CD4-positive, alpha-beta T cell (primary cell): ENCODE results near the gene AKNAD1. TPM values are rescaled to one million over a fixed set of nuclear protein-coding genes. Genes with fewer than 3 reads are reported as not detected.
"Not testable (repeated sequence)": the region's sequence is repeated elsewhere in the genome, so short reads cannot be mapped to it uniquely, and the experiment has no call there.

Source experiments
- ATAC-seq: fragments of 200-7000 bp; cut with Tn5 transposase; one replicate; pipeline ENCODE4 v1.10.0; 2022; ENCODE audit warnings: mild to moderate bottlenecking; ENCODE audit not compliant: poor library complexity
- CTCF ChIA-PET: fragments of 350-600 bp; sonication (Branson Sonifier 250); formaldehyde crosslinking; loops from one replicate; lab custom pipeline; 2021; ENCODE audit warnings: antibody characterized with exemption, inconsistent platforms; lab: Charles Lee
- POLR2A ChIA-PET: fragments of 350-600 bp; sonication (Branson Sonifier 250); formaldehyde crosslinking; loops from one replicate; lab custom pipeline; 2021; ENCODE audit warnings: antibody characterized with exemption, inconsistent platforms; lab: Charles Lee
- DNase-seq, 14 experiments: peaks; one replicate each; pipeline ENCODE4 v3.0.0-alpha.2; 2013 to 2020; ENCODE audit warnings: mixed read lengths in 2 of 14
- H3K27ac ChIP-seq, 2 donors: one replicate each; pipeline versions ENCODE4 v1.5.1 to v1.7.0; 2013; ENCODE audit warnings: low read length in 2 of 2, low read depth in 1 of 2, mild to moderate bottlenecking in 1 of 2
- H3K27me3 ChIP-seq, 2 experiments: 1 replicate in 1 of 2; 2 replicates in 1 of 2; pipeline versions ENCODE4 v1.6.1 to v1.7.0; 2013; ENCODE audit warnings: low read length in 2 of 2, control low read depth in 1 of 2, mild to moderate bottlenecking in 1 of 2, moderate library complexity in 1 of 2; ENCODE audit not compliant: insufficient read depth in 2 of 2, control insufficient read depth in 1 of 2
- H3K36me3 ChIP-seq: one replicate; pipeline ENCODE4 v1.6.1; 2013; ENCODE audit warnings: low read length, control low read depth; ENCODE audit not compliant: insufficient read depth
- H3K4me1 ChIP-seq: one replicate; pipeline ENCODE4 v1.6.1; 2013; ENCODE audit warnings: low read length, control low read depth; ENCODE audit not compliant: insufficient read depth
- H3K4me3 ChIP-seq: one replicate; pipeline ENCODE4 v1.5.1; 2013; ENCODE audit warnings: mild to moderate bottlenecking, low read length, moderate library complexity
- H3K9me3 ChIP-seq, 2 experiments: 1 replicate in 1 of 2; 2 replicates in 1 of 2; pipeline versions ENCODE4 v1.6.1 to v1.7.0; 2013; ENCODE audit warnings: low read length in 2 of 2, mild to moderate bottlenecking in 2 of 2, control low read depth in 1 of 2, moderate library complexity in 1 of 2; ENCODE audit not compliant: control insufficient read depth in 1 of 2, insufficient read depth in 1 of 2
- H3K27ac Mint-ChIP-seq: one replicate; pipeline ENCODE4 v1.8.0; 2020; ENCODE audit warnings: mixed read lengths
- H3K27me3 Mint-ChIP-seq: one replicate; pipeline ENCODE4 v1.8.0; 2021; ENCODE audit warnings: mixed read lengths
- H3K36me3 Mint-ChIP-seq: one replicate; pipeline ENCODE4 v1.8.0; 2021; ENCODE audit warnings: low read depth, mixed read lengths
- H3K4me1 Mint-ChIP-seq: one replicate; pipeline ENCODE4 v1.8.0; 2021; ENCODE audit warnings: low read depth, mixed read lengths
- H3K4me3 Mint-ChIP-seq: one replicate; pipeline ENCODE4 v1.8.0; 2020; ENCODE audit warnings: mild to moderate bottlenecking, mixed read lengths
- H3K9me3 Mint-ChIP-seq: one replicate; pipeline ENCODE4 v1.8.0; 2020; ENCODE audit warnings: mixed read lengths
- intact Hi-C, 2 experiments: fragments of 100-400 bp; cut with DNase I in 1 of 2; cut with micrococcal nuclease in 1 of 2; formaldehyde crosslinking; loops; one replicate each; pipeline versions ENCODE4 v1.15.1 to v1.9.0; 2023 to 2025; cut with DNase I, micrococcal nuclease
- total RNA-seq, 174 experiments: library from RNA in 2 of 174; stranded (reverse) in 2 of 174; gene quantifications; one replicate each; pipeline ENCODE4 v1.2.3 and lab custom pipeline; 2021 to 2026
- TF ChIP-seq, protein P1 (sequence below): fragments of 200-600 bp; IDR thresholded peaks from one replicate; pipeline ENCODE4 v1.8.0; 2022; ENCODE audit warnings: antibody characterized with exemption, mild to moderate bottlenecking

AKNAD1 gene
- total RNA-seq, 2 experiments from 2014 or later: not detected

- intact Hi-C loops: no loop called here
- no peaks in the 10 kb centered on the region for H3K9me3 ChIP-seq
- no peak overlapping the region for H3K27ac Mint-ChIP-seq
- H3K9me3 Mint-ChIP-seq: no peaks in the 10 kb centered on the region
- CTCF ChIA-PET: interaction anchor here (1.0 to 1.4 kb wide), 2 partner anchors 8 to 16 kb away, joined by 3 to 6 read pairs; no protein-coding TSS in a partner anchor
- no peak overlapping the region for H3K27ac ChIP-seq
- no peak overlapping the region for H3K4me3 Mint-ChIP-seq
- no peak overlapping the region for H3K4me3 ChIP-seq
- no peaks in the 10 kb centered on the region for H3K36me3 ChIP-seq
- no peaks in the 10 kb centered on the region for H3K4me1 Mint-ChIP-seq
- H3K4me1 ChIP-seq: no peaks in the 10 kb centered on the region
- no peaks in the 10 kb centered on the region for H3K36me3 Mint-ChIP-seq
- H3K27me3 Mint-ChIP-seq: no peaks in the 10 kb centered on the region
- no peaks in the 10 kb centered on the region for H3K27me3 ChIP-seq
- ATAC-seq: no peak
- POLR2A ChIA-PET: no interaction called here
- DNase-seq: no peak
- TF ChIP-seq, protein P1, sequence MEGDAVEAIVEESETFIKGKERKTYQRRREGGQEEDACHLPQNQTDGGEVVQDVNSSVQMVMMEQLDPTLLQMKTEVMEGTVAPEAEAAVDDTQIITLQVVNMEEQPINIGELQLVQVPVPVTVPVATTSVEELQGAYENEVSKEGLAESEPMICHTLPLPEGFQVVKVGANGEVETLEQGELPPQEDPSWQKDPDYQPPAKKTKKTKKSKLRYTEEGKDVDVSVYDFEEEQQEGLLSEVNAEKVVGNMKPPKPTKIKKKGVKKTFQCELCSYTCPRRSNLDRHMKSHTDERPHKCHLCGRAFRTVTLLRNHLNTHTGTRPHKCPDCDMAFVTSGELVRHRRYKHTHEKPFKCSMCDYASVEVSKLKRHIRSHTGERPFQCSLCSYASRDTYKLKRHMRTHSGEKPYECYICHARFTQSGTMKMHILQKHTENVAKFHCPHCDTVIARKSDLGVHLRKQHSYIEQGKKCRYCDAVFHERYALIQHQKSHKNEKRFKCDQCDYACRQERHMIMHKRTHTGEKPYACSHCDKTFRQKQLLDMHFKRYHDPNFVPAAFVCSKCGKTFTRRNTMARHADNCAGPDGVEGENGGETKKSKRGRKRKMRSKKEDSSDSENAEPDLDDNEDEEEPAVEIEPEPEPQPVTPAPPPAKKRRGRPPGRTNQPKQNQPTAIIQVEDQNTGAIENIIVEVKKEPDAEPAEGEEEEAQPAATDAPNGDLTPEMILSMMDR: no peak
Observed at GRCh38 chr1:108889706-108890384, 33.0 kb upstream of the AKNAD1 start.

DNA sequence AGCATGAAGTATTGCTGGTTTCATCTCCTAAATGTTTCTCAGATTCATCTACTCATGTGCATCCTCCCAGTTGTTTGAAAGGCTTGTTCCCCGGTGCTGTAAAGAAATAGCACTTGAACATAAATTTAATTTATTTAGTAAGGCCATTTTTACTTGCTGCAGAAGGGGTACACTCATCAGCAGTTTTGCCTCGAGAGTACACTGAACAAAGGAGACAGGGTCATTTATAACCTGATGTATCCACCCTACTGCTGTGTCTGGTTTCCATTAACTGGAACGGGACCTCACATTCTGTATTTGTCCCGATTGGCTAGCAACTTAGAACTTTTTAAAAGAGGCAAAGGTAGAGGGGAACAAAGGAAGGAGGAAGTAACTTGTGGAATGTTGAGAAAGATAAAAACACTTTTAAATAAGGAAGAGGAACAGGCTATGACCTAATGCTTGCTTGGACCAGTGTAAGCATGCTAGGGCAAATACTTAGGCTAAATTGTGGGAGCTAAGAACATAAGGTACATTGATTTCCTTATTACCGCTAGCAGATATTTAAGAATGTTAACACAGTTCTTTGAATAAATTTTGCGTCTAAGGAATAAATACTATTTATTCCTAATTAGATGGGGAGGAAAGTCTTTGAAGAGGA, 32.2 kb upstream of the AKNAD1 start:
- H3K27me3 ChIP-seq, POLR2A ChIA-PET, ATAC-seq, H3K9me3 Mint-ChIP-seq, H3K9me3 ChIP-seq, DNase-seq, H3K4me3 ChIP-seq, H3K27ac Mint-ChIP-seq, H3K4me1 ChIP-seq, H3K4me3 Mint-ChIP-seq, H3K4me1 Mint-ChIP-seq, H3K36me3 ChIP-seq, H3K27me3 Mint-ChIP-seq, H3K36me3 Mint-ChIP-seq, intact Hi-C loops, H3K27ac ChIP-seq: not testable (repeated sequence)
- CTCF ChIA-PET: interaction anchor here (1.0 to 1.4 kb wide), 2 partner anchors 9 to 15 kb away, joined by 3 to 6 read pairs; no protein-coding TSS in a partner anchor

GRCh38 chr1:108886292-108886691, 29.4 kb upstream of the AKNAD1 start:
- Histone ChIP-seq H3K4me1 (no peaks in the 10 kb centered on the region), H3K36me3 (no peaks in the 10 kb centered on the region), H3K27me3 (no peaks in the 10 kb centered on the region), H3K9me3 (no peaks in the 10 kb centered on the region), H3K4me3 (no peak overlapping the region), H3K27ac (no peak overlapping the region)
- TF ChIP-seq, protein P1: no peak
- ChIA-PET CTCF (interaction anchor here (3.7 kb wide), 1 partner anchor 12 kb away, joined by 13 read pairs; no protein-coding TSS in a partner anchor), POLR2A (interaction anchor here (1.2 kb wide), 1 partner anchor 10 kb away, joined by 3 read pairs; the partner anchor contains the start of gene GPSM2)
- Mint-ChIP-seq H3K27ac (no peak overlapping the region), H3K36me3 (no peaks in the 10 kb centered on the region), H3K27me3 (no peaks in the 10 kb centered on the region), H3K4me3 (no peak overlapping the region), H3K4me1 (no peaks in the 10 kb centered on the region), H3K9me3 (no peaks in the 10 kb centered on the region)
- ATAC-seq (no peak), DNase-seq (no peak)
- intact Hi-C loops: no loop called here
